T-cell (primary cell): ENCODE results near the gene LRP1. TPM values are rescaled to one million over a fixed set of nuclear protein-coding genes. Genes with fewer than 3 reads are reported as not detected.

Source experiments
- ATAC-seq, 4 experiments: fragments of 200-7000 bp in 3 of 4; fragments of 150-1000 bp in 1 of 4; cut with Tn5 transposase; replicated peaks in 1 of 4; 1 replicate in 3 of 4; 2 replicates in 1 of 4; pipeline ENCODE4 v1.10.0; 2021; ENCODE audit warnings: moderate library complexity in 3 of 4, mild to moderate bottlenecking in 2 of 4, moderate number of reproducible peaks in 1 of 4
- CTCF ChIA-PET, 2 donors: fragments of 300-600 bp; sonication (Branson Sonifier 250); formaldehyde crosslinking; loops; one replicate each; lab custom pipeline; 2022; ENCODE audit warnings: antibody characterized with exemption in 2 of 2; lab: Charles Lee
- POLR2A ChIA-PET, 2 donors: fragments of 300-600 bp; sonication (Branson Sonifier 250); formaldehyde crosslinking; loops; one replicate each; lab custom pipeline; 2022; ENCODE audit warnings: antibody characterized with exemption in 2 of 2; lab: Charles Lee
- DNase-seq, 35 experiments: peaks; one replicate each; pipeline versions ENCODE4 v3.0.0 to v3.0.0-alpha.2; 2013 to 2023
- H3K27ac ChIP-seq: one replicate; pipeline ENCODE4 v1.5.1; 2013; ENCODE audit warnings: low read length
- H3K27me3 ChIP-seq, 2 experiments: replicated peaks in 1 of 2; 1 replicate in 1 of 2; 2 replicates in 1 of 2; pipeline versions ENCODE4 v1.6.1 to v1.7.0; 2013; ENCODE audit warnings: low read length in 1 of 2, mixed read lengths in 1 of 2; ENCODE audit not compliant: control insufficient read depth in 2 of 2, insufficient read depth in 2 of 2; ENCODE audit errors: extremely low read depth in 1 of 2
- H3K36me3 ChIP-seq, 2 donors: 1 replicate in 1 of 2; 2 replicates in 1 of 2; pipeline versions ENCODE4 v1.6.1 to v1.7.0; 2013; ENCODE audit warnings: low read length in 1 of 2; ENCODE audit not compliant: control insufficient read depth in 2 of 2, insufficient read depth in 1 of 2; ENCODE audit errors: extremely low read depth in 1 of 2
- H3K4me1 ChIP-seq, 2 experiments: 1 replicate in 1 of 2; 2 replicates in 1 of 2; pipeline versions ENCODE4 v1.6.1 to v1.7.0; 2013; ENCODE audit warnings: low read length in 2 of 2, mixed read lengths in 1 of 2; ENCODE audit not compliant: insufficient read depth in 2 of 2, control insufficient read depth in 1 of 2; ENCODE audit errors: extremely low read depth in 1 of 2
- H3K4me3 ChIP-seq, 2 donors: 1 replicate in 1 of 2; 2 replicates in 1 of 2; pipeline versions ENCODE4 v1.5.1 to v1.7.0; 2013; ENCODE audit warnings: mild to moderate bottlenecking in 2 of 2, low read length in 1 of 2, moderate library complexity in 1 of 2; ENCODE audit not compliant: control insufficient read depth in 1 of 2; ENCODE audit errors: extremely low read depth in 1 of 2
- H3K9me3 ChIP-seq: 2 replicates; pipeline ENCODE4 v1.7.0; 2013
- H3K27ac Mint-ChIP-seq, 2 donors: one replicate each; pipeline ENCODE4 v1.8.0; 2020 to 2021; ENCODE audit warnings: mild to moderate bottlenecking in 2 of 2, mixed read lengths in 2 of 2
- H3K27me3 Mint-ChIP-seq, 2 donors: one replicate each; pipeline ENCODE4 v1.8.0; 2021 to 2022; ENCODE audit warnings: mixed read lengths in 2 of 2
- H3K36me3 Mint-ChIP-seq: one replicate; pipeline ENCODE4 v1.8.0; 2021; ENCODE audit warnings: mixed read lengths
- H3K4me1 Mint-ChIP-seq, 3 donors: one replicate each; pipeline ENCODE4 v1.8.0; 2020 to 2022; ENCODE audit warnings: mixed read lengths in 3 of 3, mild to moderate bottlenecking in 1 of 3
- H3K4me3 Mint-ChIP-seq, 3 donors: one replicate each; pipeline ENCODE4 v1.8.0; 2020 to 2022; ENCODE audit warnings: mild to moderate bottlenecking in 3 of 3, mixed read lengths in 3 of 3, moderate library complexity in 3 of 3
- H3K9me3 Mint-ChIP-seq, 3 donors: one replicate each; pipeline ENCODE4 v1.8.0; 2020 to 2022; ENCODE audit warnings: mixed read lengths in 3 of 3
- WGBS: methylation state at CpG from one replicate; pipeline ENCODE4 v1.1.5; 2013; ENCODE audit warnings: missing lambda C conversion rate; ENCODE audit not compliant: insufficient coverage; 5-methylcytosine and 5-hydroxymethylcytosine counted together
- total RNA-seq, 35 experiments: library from RNA in 6 of 35; stranded (reverse) in 6 of 35; fragments of 120-200 nt in 1 of 35; gene quantifications; one replicate each; pipeline versions ENCODE4 v1.2.1 to v1.2.4 and lab custom pipeline; 2013 to 2026

The LRP1 gene
- total RNA-seq, 5 donors from 2014 or later (not counting 1 experiment from before 2014, with no cell fraction given), result 5.9 to 8.1 (median 7.7) TPM

- no peaks in the 10 kb centered on the region for H3K36me3 ChIP-seq
- Mint-ChIP-seq H3K27me3 (no peaks in the 10 kb centered on the region), H3K36me3 (no peaks in the 10 kb centered on the region), H3K4me3 (no peak overlapping the region), H3K9me3 (no peaks in the 10 kb centered on the region), H3K27ac (no peak overlapping the region), H3K4me1 (peaks cover 0 to under 1% (median 0%) of the 10 kb centered on the region in 3 donors)
- DNase-seq, result no peak
- no peaks in the 10 kb centered on the region for H3K9me3 ChIP-seq
- ChIA-PET POLR2A (no interaction called here), CTCF (interaction anchor here in 1 of 2 donors (0.6 to 1.9 kb wide), 2 partner anchors 64 to 115 kb away, joined by 4 to 6 read pairs; no protein-coding TSS in a partner anchor)
- no peak overlapping the region for H3K27ac ChIP-seq
- no peak for ATAC-seq
- no peak overlapping the region for H3K4me3 ChIP-seq
- H3K27me3 ChIP-seq, result peaks cover 0 to 3% of the 10 kb centered on the region in 2 experiments
- H3K4me1 ChIP-seq, result peaks cover 0 to 3% of the 10 kb centered on the region in 2 experiments
- 82% methylated on average over 6 of the region's 8 CpGs for WGBS
These were observed 59.8 kb downstream of the LRP1 start for GRCh38 chr12:57188090-57188425.

- 85% methylated on average over 4 of the region's 6 CpGs for WGBS
- CTCF ChIA-PET, result no interaction called here
- H3K4me1 Mint-ChIP-seq, result no peaks in the 10 kb centered on the region
These were observed 61.8 kb downstream of the LRP1 start for GRCh38 chr12:57190037-57190436.

GRCh38 chr12:57190821-57191220 is 62.5 kb downstream of the LRP1 start:
- 96% methylated on average over 22 of the region's 23 CpGs for WGBS
- H3K27me3 Mint-ChIP-seq, result no peaks in the 10 kb centered on the region
- Histone ChIP-seq H3K9me3 (no peaks in the 10 kb centered on the region), H3K4me1 (no peaks in the 10 kb centered on the region), H3K36me3 (no peaks in the 10 kb centered on the region), H3K27ac (no peak overlapping the region), H3K4me3 (no peak overlapping the region), H3K27me3 (no peaks in the 10 kb centered on the region)
- no peaks in the 10 kb centered on the region for H3K36me3 Mint-ChIP-seq
- H3K4me3 Mint-ChIP-seq, result no peak overlapping the region
- DNase-seq, result no peak
- POLR2A ChIA-PET, result no interaction called here
- H3K4me1 Mint-ChIP-seq, result no peaks in the 10 kb centered on the region
- no peak overlapping the region for H3K27ac Mint-ChIP-seq
- CTCF ChIA-PET, result interaction anchor here in 1 of 2 donors (0.5 kb wide), 1 partner anchor 19 kb away, joined by 7 read pairs; no protein-coding TSS in a partner anchor
- no peaks in the 10 kb centered on the region for H3K9me3 Mint-ChIP-seq
- no peak for ATAC-seq

More at GRCh38 chr12:57190037-57190436, 61.8 kb downstream of the LRP1 start:
- H3K4me3 ChIP-seq, result no peak overlapping the region
- DNase-seq (no peak), ATAC-seq (no peak)
- no peaks in the 10 kb centered on the region for H3K27me3 ChIP-seq
- POLR2A ChIA-PET, result no interaction called here
- H3K36me3 ChIP-seq, result no peaks in the 10 kb centered on the region
- H3K9me3 Mint-ChIP-seq, result no peaks in the 10 kb centered on the region
- H3K27ac Mint-ChIP-seq, result no peak overlapping the region
- H3K4me1 ChIP-seq, result no peaks in the 10 kb centered on the region
- H3K27ac ChIP-seq, result no peak overlapping the region
- H3K36me3 Mint-ChIP-seq, result no peaks in the 10 kb centered on the region
- no peak overlapping the region for H3K4me3 Mint-ChIP-seq
- H3K9me3 ChIP-seq, result no peaks in the 10 kb centered on the region
- no peaks in the 10 kb centered on the region for H3K27me3 Mint-ChIP-seq

GRCh38 chr12:57191410-57191809 is 63.1 kb downstream of the LRP1 start:
- no peak overlapping the region for H3K4me3 ChIP-seq
- ChIA-PET POLR2A (no interaction called here), CTCF (no interaction called here)
- Mint-ChIP-seq H3K36me3 (peaks cover 3% of the 10 kb centered on the region), H3K4me3 (no peak overlapping the region), H3K27me3 (no peaks in the 10 kb centered on the region), H3K27ac (no peak overlapping the region), H3K9me3 (no peaks in the 10 kb centered on the region), H3K4me1 (no peaks in the 10 kb centered on the region)
- no peaks in the 10 kb centered on the region for H3K36me3 ChIP-seq
- no peaks in the 10 kb centered on the region for H3K27me3 ChIP-seq
- H3K27ac ChIP-seq, result no peak overlapping the region
- ATAC-seq (no peak), DNase-seq (no peak)
- no peaks in the 10 kb centered on the region for H3K4me1 ChIP-seq
- no peaks in the 10 kb centered on the region for H3K9me3 ChIP-seq
- 91% methylated on average over 11 of the region's 11 CpGs for WGBS

GRCh38 chr12:57192920-57193319 is 64.6 kb downstream of the LRP1 start:
- Mint-ChIP-seq H3K27ac (no peak overlapping the region), H3K27me3 (no peaks in the 10 kb centered on the region), H3K4me3 (no peak overlapping the region), H3K4me1 (no peaks in the 10 kb centered on the region), H3K36me3 (peaks cover 4% of the 10 kb centered on the region), H3K9me3 (no peaks in the 10 kb centered on the region)
- no peak overlapping the region for H3K4me3 ChIP-seq
- 95% methylated on average over 13 of the region's 16 CpGs for WGBS
- DNase-seq, result no peak
- CTCF ChIA-PET, result no interaction called here
- H3K27me3 ChIP-seq, result no peaks in the 10 kb centered on the region
- ATAC-seq, result no peak
- no peaks in the 10 kb centered on the region for H3K4me1 ChIP-seq
- H3K36me3 ChIP-seq, result no peaks in the 10 kb centered on the region
- POLR2A ChIA-PET, result interaction anchor here in 1 of 2 donors (0.7 kb wide), 1 partner anchor 45 kb away, joined by 3 read pairs; no protein-coding TSS in a partner anchor
- H3K9me3 ChIP-seq, result no peaks in the 10 kb centered on the region
- H3K27ac ChIP-seq, result no peak overlapping the region

GRCh38 chr12:57193706-57194245 is 65.5 kb downstream of the LRP1 start:
- H3K9me3 ChIP-seq, result no peaks in the 10 kb centered on the region
- Mint-ChIP-seq H3K4me3 (no peak overlapping the region), H3K36me3 (peaks cover 8% of the 10 kb centered on the region), H3K27me3 (no peaks in the 10 kb centered on the region), H3K9me3 (no peaks in the 10 kb centered on the region), H3K4me1 (no peaks in the 10 kb centered on the region), H3K27ac (no peak overlapping the region)
- ATAC-seq (no peak), DNase-seq (no peak)
- no peaks in the 10 kb centered on the region for H3K4me1 ChIP-seq
- no peaks in the 10 kb centered on the region for H3K36me3 ChIP-seq
- no peak overlapping the region for H3K4me3 ChIP-seq
- H3K27me3 ChIP-seq, result no peaks in the 10 kb centered on the region
- CTCF ChIA-PET, result no interaction called here
- POLR2A ChIA-PET, result interaction anchor here in 1 of 2 donors (0.7 kb wide), 1 partner anchor 44 kb away, joined by 3 read pairs; no protein-coding TSS in a partner anchor
- 82% methylated on average over 19 of the region's 19 CpGs for WGBS
- no peak overlapping the region for H3K27ac ChIP-seq
